Loucy (cell line): ENCODE results near the gene CRACR2A.
A peak's percentile ranks its signal among the peaks of the same experiment; 100 is the strongest.

Experiments
- H2AFZ ChIP-seq: fragments of 200-600 bp; sonication (generic); 2 replicates; pipeline ENCODE4 v1.6.0; 2016; ENCODE audit warnings: antibody characterized with exemption, mild to moderate bottlenecking, low read length, moderate library complexity
- H3F3A ChIP-seq: fragments of 200-600 bp; 2 replicates; pipeline ENCODE4 v1.6.0; 2016; ENCODE audit warnings: antibody characterized with exemption, low read depth, mild to moderate bottlenecking
- H3K27me3 ChIP-seq: fragments of 200-600 bp; sonication (generic); 2 replicates; pipeline ENCODE4 v1.6.1; 2014; ENCODE audit warnings: low read length, mild to moderate bottlenecking; ENCODE audit not compliant: insufficient read depth, poor library complexity, severe bottlenecking
- H3K36me3 ChIP-seq: fragments of 200-600 bp; sonication (generic); 2 replicates; pipeline ENCODE4 v1.6.1; 2016; ENCODE audit warnings: low read length; ENCODE audit not compliant: insufficient read depth
- H3K4me1 ChIP-seq: fragments of 200-600 bp; sonication (generic); 2 replicates; pipeline ENCODE4 v1.5.1; 2014; ENCODE audit warnings: low read length, mild to moderate bottlenecking; ENCODE audit not compliant: insufficient read depth, poor library complexity, severe bottlenecking
- H3K4me2 ChIP-seq: fragments of 200-600 bp; sonication (generic); 2 replicates; pipeline ENCODE4 v1.6.0; 2014; ENCODE audit warnings: antibody characterized with exemption, low read length, low read depth, mild to moderate bottlenecking; ENCODE audit not compliant: poor library complexity, severe bottlenecking
- H3K4me3 ChIP-seq: fragments of 200-600 bp; sonication (generic); 2 replicates; pipeline ENCODE4 v1.5.1; 2014; ENCODE audit warnings: low read length, mild to moderate bottlenecking, mixed read lengths; ENCODE audit not compliant: poor library complexity, severe bottlenecking
- H3K79me2 ChIP-seq: fragments of 200-600 bp; sonication (generic); 2 replicates; pipeline ENCODE4 v1.6.1; 2014; ENCODE audit warnings: low read length; ENCODE audit not compliant: insufficient read depth
- H3K9ac ChIP-seq: fragments of 200-600 bp; sonication (generic); 2 replicates; pipeline ENCODE4 v1.6.0; 2014; ENCODE audit warnings: mild to moderate bottlenecking, low read depth, low read length, moderate library complexity; ENCODE audit not compliant: poor library complexity, severe bottlenecking
- H3K9me2 ChIP-seq: fragments of 200-600 bp; sonication (generic); replicated peaks from 2 replicates; pipeline ENCODE4 v1.6.1; 2016; ENCODE audit warnings: low read depth, low read length, mixed read lengths
- H3K9me3 ChIP-seq: fragments of 200-600 bp; sonication (generic); 2 replicates; pipeline ENCODE4 v1.6.1; 2014; ENCODE audit warnings: mild to moderate bottlenecking, antibody characterized with exemption, low read length, low read depth; ENCODE audit not compliant: insufficient read depth
- H4K20me1 ChIP-seq: fragments of 200-600 bp; sonication (generic); 2 replicates; pipeline ENCODE4 v1.6.0; 2014; ENCODE audit warnings: antibody characterized with exemption, low read length, mild to moderate bottlenecking; ENCODE audit not compliant: insufficient read depth, poor library complexity, severe bottlenecking
- CTCF ChIP-seq: fragments of 200-600 bp; sonication (generic); conservative IDR thresholded peaks from 2 replicates; pipeline ENCODE4 v1.5.1; 2014; ENCODE audit warnings: mild to moderate bottlenecking, antibody characterized with exemption, low read length
- EZH2phosphoT487 ChIP-seq: fragments of 200-600 bp; IDR thresholded peaks from 2 replicates; pipeline ENCODE4 v1.6.1; 2018; ENCODE audit warnings: antibody characterized with exemption, mild to moderate bottlenecking, moderate library complexity, borderline replicate concordance

CRACR2A gene

GRCh38 chr12:3750616-3751015 is 2.3 kb downstream of the CRACR2A start:
- Histone ChIP-seq H2AFZ (no peak overlapping the region), H3K9me2 (no peaks in the 10 kb centered on the region), H3K36me3 (no peaks in the 10 kb centered on the region), H4K20me1 (peaks cover 7% of the 10 kb centered on the region), H3K9ac (peak overlapping the region; percentile 80), H3K4me2 (peak overlapping the region; percentile 96), H3K4me1 (peaks cover 42% of the 10 kb centered on the region), H3K79me2 (peaks cover 51% of the 10 kb centered on the region), H3K27me3 (no peaks in the 10 kb centered on the region), H3K9me3 (no peaks in the 10 kb centered on the region), H3K4me3 (peak overlapping the region; percentile 96), H3F3A (peaks cover 6% of the 10 kb centered on the region; the same call in 1 of the 2 replicates)
- TF ChIP-seq EZH2phosphoT487 (no peak), CTCF (no peak)

GRCh38 chr12:3748620-3749019 is 4.3 kb downstream of the CRACR2A start:
- Histone ChIP-seq H3K9me2 (no peaks in the 10 kb centered on the region), H3K4me2 (peak overlapping the region; percentile 30), H3K9me3 (no peaks in the 10 kb centered on the region), H3K27me3 (no peaks in the 10 kb centered on the region), H3K36me3 (peaks cover 3% of the 10 kb centered on the region; the same call in 1 of the 2 replicates), H3K9ac (no peak overlapping the region), H3F3A (peaks cover 6% of the 10 kb centered on the region; the same call in 1 of the 2 replicates), H3K79me2 (peaks cover 55% of the 10 kb centered on the region), H3K4me3 (no peak overlapping the region), H3K4me1 (peaks cover 34% of the 10 kb centered on the region), H4K20me1 (peaks cover 11% of the 10 kb centered on the region), H2AFZ (no peak overlapping the region)
- TF ChIP-seq EZH2phosphoT487: no peak

- Histone ChIP-seq H3K9ac (no peak overlapping the region), H2AFZ (no peak overlapping the region), H3K79me2 (peaks cover 55% of the 10 kb centered on the region), H3K9me2 (no peaks in the 10 kb centered on the region), H4K20me1 (peaks cover 11% of the 10 kb centered on the region), H3K4me2 (peak overlapping the region; percentile 30), H3K4me1 (peaks cover 30% of the 10 kb centered on the region), H3K27me3 (no peaks in the 10 kb centered on the region), H3K9me3 (no peaks in the 10 kb centered on the region), H3F3A (peaks cover 6% of the 10 kb centered on the region; the same call in 1 of the 2 replicates), H3K36me3 (peaks cover 3% of the 10 kb centered on the region; the same call in 1 of the 2 replicates), H3K4me3 (no peak overlapping the region)
- TF ChIP-seq CTCF: no peak
- no peak for TF ChIP-seq EZH2phosphoT487
Observed at GRCh38 chr12:3747976-3748619, 4.8 kb downstream of the CRACR2A start.

- peaks cover 4% of the 10 kb centered on the region; the same call in 1 of the 2 replicates for H3F3A ChIP-seq
- H2AFZ ChIP-seq: no peak overlapping the region
- H3K79me2 ChIP-seq: peaks cover 55% of the 10 kb centered on the region
- H3K27me3 ChIP-seq: no peaks in the 10 kb centered on the region
- H4K20me1 ChIP-seq: peaks cover 11% of the 10 kb centered on the region
- H3K4me2 ChIP-seq: no peak overlapping the region
- TF ChIP-seq EZH2phosphoT487 (no peak), CTCF (no peak)
- no peaks in the 10 kb centered on the region for H3K9me2 ChIP-seq
- no peak overlapping the region for H3K9ac ChIP-seq
- peaks cover 3% of the 10 kb centered on the region; the same call in 1 of the 2 replicates for H3K36me3 ChIP-seq
- no peak overlapping the region for H3K4me3 ChIP-seq
- no peaks in the 10 kb centered on the region for H3K9me3 ChIP-seq
- peaks cover 28% of the 10 kb centered on the region for H3K4me1 ChIP-seq
Observed at GRCh38 chr12:3747543-3747942, 5.4 kb downstream of the CRACR2A start.
